Tibial nerve (tissue), 4 donors: ENCODE measurements around the gene BAG2. TPM values are rescaled to one million over a fixed set of nuclear protein-coding genes. Genes with fewer than 3 reads are reported as not detected.

Experiments
- DNase-seq, 2 donors: peaks; one replicate each; pipeline ENCODE4 v3.0.0-alpha.2; 2019; ENCODE audit warnings: low spot score in 2 of 2
- H3K27ac ChIP-seq, 4 donors: fragments of 200-600 bp; sonication (generic) in 3 of 4; one replicate each; pipeline ENCODE4 v1.5.1; 2017 to 2019; ENCODE audit warnings: mild to moderate bottlenecking in 1 of 4
- H3K27me3 ChIP-seq, 2 donors: fragments of 200-600 bp; sonication (generic) in 1 of 2; one replicate each; pipeline versions ENCODE4 v1.5.1 to v1.6.0; 2017 to 2019
- H3K36me3 ChIP-seq, 3 donors: fragments of 200-600 bp; sonication (generic); one replicate each; pipeline ENCODE4 v1.5.1; 2018 to 2019
- H3K4me1 ChIP-seq, 4 donors: fragments of 200-600 bp; sonication (generic) in 3 of 4; one replicate each; pipeline ENCODE4 v1.5.1; 2017 to 2019
- H3K4me3 ChIP-seq, 4 donors: fragments of 200-600 bp; sonication (generic) in 3 of 4; one replicate each; pipeline ENCODE4 v1.5.1; 2017 to 2019; ENCODE audit warnings: mild to moderate bottlenecking in 1 of 4, moderate library complexity in 1 of 4
- H3K9me3 ChIP-seq, 4 donors: fragments of 200-600 bp; sonication (generic) in 3 of 4; one replicate each; pipeline ENCODE4 v1.5.1; 2017 to 2019
- CTCF ChIP-seq, 5 experiments: fragments of 200-600 bp in 3 of 5; fragments of 450-650 bp in 2 of 5; sonication (generic) in 3 of 5; IDR thresholded peaks; one replicate each; pipeline ENCODE4 v1.5.1; 2016 to 2019; ENCODE audit warnings: antibody characterized with exemption in 5 of 5, mild to moderate bottlenecking in 3 of 5, moderate library complexity in 2 of 5
- EP300 ChIP-seq, 2 donors: sonication (generic); formaldehyde crosslinking; IDR thresholded peaks; one replicate each; pipeline ENCODE4 v1.6.1; 2017; ENCODE audit warnings: antibody characterized with exemption in 2 of 2, mild to moderate bottlenecking in 1 of 2
- POLR2A ChIP-seq, 2 donors: fragments of 450-650 bp; IDR thresholded peaks; one replicate each; pipeline ENCODE4 v1.6.1; 2017; ENCODE audit warnings: antibody characterized with exemption in 2 of 2, mild to moderate bottlenecking in 2 of 2, moderate library complexity in 2 of 2
- WGBS, 2 donors: methylation state at CpG; one replicate each; pipeline ENCODE4 v1.1.5; 2018; 5-methylcytosine and 5-hydroxymethylcytosine counted together
- total RNA-seq, 4 donors: library from RNA; depleted of rRNA; stranded (reverse); fragments of >200 nt; gene quantifications; one replicate each; pipeline ENCODE4 v1.1.0, GENCODE V29; 2016

The BAG2 gene
- total RNA-seq, 4 donors from 2014 or later = 5.3 to 7.5 (median 5.7) TPM

- 85 to 92% methylated on average over 5 of the region's 5 CpGs for WGBS, 2 donors
- Histone ChIP-seq H3K4me1 (peaks cover 0 to 3% (median 0%) of the 10 kb centered on the region in 4 donors), H3K27ac (no peak overlapping the region), H3K36me3 (no peaks in the 10 kb centered on the region), H3K9me3 (no peaks in the 10 kb centered on the region), H3K27me3 (no peaks in the 10 kb centered on the region), H3K4me3 (no peak overlapping the region)
- no peak for DNase-seq
- TF ChIP-seq EP300 (IDR thresholded peaks at IDR 0.05) = no peak
- TF ChIP-seq POLR2A (IDR thresholded peaks at IDR 0.05) = no peak
- no peak for TF ChIP-seq CTCF (IDR thresholded peaks at IDR 0.05)
Measured at GRCh38 chr6:57210060-57210459, 37.9 kb downstream of the BAG2 start.

GRCh38 chr6:57215260-57215659 lies 43.1 kb downstream of the BAG2 start:
- Histone ChIP-seq H3K36me3 (no peaks in the 10 kb centered on the region), H3K4me3 (no peak overlapping the region), H3K4me1 (peaks cover 0 to 4% (median 0%) of the 10 kb centered on the region in 4 donors), H3K27me3 (no peaks in the 10 kb centered on the region), H3K9me3 (no peaks in the 10 kb centered on the region), H3K27ac (no peak overlapping the region)
- 95 to 98% methylated on average over 1 of the region's 1 CpG for WGBS, 2 donors
- DNase-seq = no peak
- no peak for TF ChIP-seq CTCF (IDR thresholded peaks at IDR 0.05)
- no peak for TF ChIP-seq EP300 (IDR thresholded peaks at IDR 0.05)
- TF ChIP-seq POLR2A (IDR thresholded peaks at IDR 0.05) = no peak

GRCh38 chr6:57216235-57217101 lies 44.3 kb downstream of the BAG2 start:
- DNase-seq = no peak
- WGBS, 2 donors = 53 to 59% methylated on average over 7 of the region's 7 CpGs
- no peak overlapping the region for H3K4me3 ChIP-seq
- H3K36me3 ChIP-seq = no peaks in the 10 kb centered on the region
- no peak for TF ChIP-seq CTCF (IDR thresholded peaks at IDR 0.05)
- TF ChIP-seq EP300 (IDR thresholded peaks at IDR 0.05) = no peak
- TF ChIP-seq POLR2A (IDR thresholded peaks at IDR 0.05) = no peak
- no peak overlapping the region for H3K27ac ChIP-seq
- H3K9me3 ChIP-seq = no peaks in the 10 kb centered on the region
- peaks cover 0 to 10% (median 0%) of the 10 kb centered on the region in 4 donors for H3K4me1 ChIP-seq
- H3K27me3 ChIP-seq = no peaks in the 10 kb centered on the region

GRCh38 chr6:57217270-57217669 lies 45.1 kb downstream of the BAG2 start:
- Histone ChIP-seq H3K36me3 (no peaks in the 10 kb centered on the region), H3K4me1 (peaks cover 0 to 10% (median 0%) of the 10 kb centered on the region in 4 donors), H3K4me3 (no peak overlapping the region), H3K27ac (no peak overlapping the region), H3K9me3 (no peaks in the 10 kb centered on the region), H3K27me3 (no peaks in the 10 kb centered on the region)
- 98% methylated on average over 11 of the region's 11 CpGs for WGBS, 2 donors
- TF ChIP-seq EP300 (IDR thresholded peaks at IDR 0.05) = no peak
- TF ChIP-seq CTCF (IDR thresholded peaks at IDR 0.05) = no peak
- TF ChIP-seq POLR2A (IDR thresholded peaks at IDR 0.05) = no peak
- DNase-seq = no peak

- H3K27ac ChIP-seq = no peak overlapping the region
- H3K4me1 ChIP-seq = peaks cover 0 to 17% (median 1%) of the 10 kb centered on the region in 4 donors
- H3K4me3 ChIP-seq = no peak overlapping the region
- no peak for TF ChIP-seq CTCF (IDR thresholded peaks at IDR 0.05)
- TF ChIP-seq POLR2A (IDR thresholded peaks at IDR 0.05) = no peak
- TF ChIP-seq EP300 (IDR thresholded peaks at IDR 0.05) = no peak
- no peaks in the 10 kb centered on the region for H3K9me3 ChIP-seq
- WGBS, 2 donors = 93 to 94% methylated on average over 2 of the region's 2 CpGs
- no peaks in the 10 kb centered on the region for H3K36me3 ChIP-seq
- no peak for DNase-seq
- H3K27me3 ChIP-seq = no peaks in the 10 kb centered on the region
Measured at GRCh38 chr6:57220083-57220703, 48.1 kb downstream of the BAG2 start.
